ENCODE measurements around the gene FCN2.

The FCN2 gene

GRCh38 chr9:134916161-134916665 is 35.6 kb downstream of the FCN2 start:
- ChIA-PET CTCF (interaction anchor here (1.6 kb wide), 1 partner anchor 19 kb away, joined by 6 read pairs; no protein-coding TSS in a partner anchor), POLR2A (no interaction called here)
- Histone ChIP-seq H3K9me3 (ENCODE audit: control insufficient read depth, insufficient read depth, low read depth, low read length) (no peaks in the 10 kb centered on the region; the same call in 1 of the 2 replicates), H3K4me1 (ENCODE audit: control insufficient read depth, insufficient read depth, low read length) (no peaks in the 10 kb centered on the region), H3K27ac (ENCODE audit: extremely low read depth, low read depth, low read length) (no peak overlapping the region), H3K36me3 (ENCODE audit: control insufficient read depth in 2 of 2, insufficient read depth in 1 of 2, low read length in 2 of 2) (no peaks in the 10 kb centered on the region), H3K4me3 (ENCODE audit: low read depth, low read length) (no peak overlapping the region)
- TF ChIP-seq, protein P1, sequence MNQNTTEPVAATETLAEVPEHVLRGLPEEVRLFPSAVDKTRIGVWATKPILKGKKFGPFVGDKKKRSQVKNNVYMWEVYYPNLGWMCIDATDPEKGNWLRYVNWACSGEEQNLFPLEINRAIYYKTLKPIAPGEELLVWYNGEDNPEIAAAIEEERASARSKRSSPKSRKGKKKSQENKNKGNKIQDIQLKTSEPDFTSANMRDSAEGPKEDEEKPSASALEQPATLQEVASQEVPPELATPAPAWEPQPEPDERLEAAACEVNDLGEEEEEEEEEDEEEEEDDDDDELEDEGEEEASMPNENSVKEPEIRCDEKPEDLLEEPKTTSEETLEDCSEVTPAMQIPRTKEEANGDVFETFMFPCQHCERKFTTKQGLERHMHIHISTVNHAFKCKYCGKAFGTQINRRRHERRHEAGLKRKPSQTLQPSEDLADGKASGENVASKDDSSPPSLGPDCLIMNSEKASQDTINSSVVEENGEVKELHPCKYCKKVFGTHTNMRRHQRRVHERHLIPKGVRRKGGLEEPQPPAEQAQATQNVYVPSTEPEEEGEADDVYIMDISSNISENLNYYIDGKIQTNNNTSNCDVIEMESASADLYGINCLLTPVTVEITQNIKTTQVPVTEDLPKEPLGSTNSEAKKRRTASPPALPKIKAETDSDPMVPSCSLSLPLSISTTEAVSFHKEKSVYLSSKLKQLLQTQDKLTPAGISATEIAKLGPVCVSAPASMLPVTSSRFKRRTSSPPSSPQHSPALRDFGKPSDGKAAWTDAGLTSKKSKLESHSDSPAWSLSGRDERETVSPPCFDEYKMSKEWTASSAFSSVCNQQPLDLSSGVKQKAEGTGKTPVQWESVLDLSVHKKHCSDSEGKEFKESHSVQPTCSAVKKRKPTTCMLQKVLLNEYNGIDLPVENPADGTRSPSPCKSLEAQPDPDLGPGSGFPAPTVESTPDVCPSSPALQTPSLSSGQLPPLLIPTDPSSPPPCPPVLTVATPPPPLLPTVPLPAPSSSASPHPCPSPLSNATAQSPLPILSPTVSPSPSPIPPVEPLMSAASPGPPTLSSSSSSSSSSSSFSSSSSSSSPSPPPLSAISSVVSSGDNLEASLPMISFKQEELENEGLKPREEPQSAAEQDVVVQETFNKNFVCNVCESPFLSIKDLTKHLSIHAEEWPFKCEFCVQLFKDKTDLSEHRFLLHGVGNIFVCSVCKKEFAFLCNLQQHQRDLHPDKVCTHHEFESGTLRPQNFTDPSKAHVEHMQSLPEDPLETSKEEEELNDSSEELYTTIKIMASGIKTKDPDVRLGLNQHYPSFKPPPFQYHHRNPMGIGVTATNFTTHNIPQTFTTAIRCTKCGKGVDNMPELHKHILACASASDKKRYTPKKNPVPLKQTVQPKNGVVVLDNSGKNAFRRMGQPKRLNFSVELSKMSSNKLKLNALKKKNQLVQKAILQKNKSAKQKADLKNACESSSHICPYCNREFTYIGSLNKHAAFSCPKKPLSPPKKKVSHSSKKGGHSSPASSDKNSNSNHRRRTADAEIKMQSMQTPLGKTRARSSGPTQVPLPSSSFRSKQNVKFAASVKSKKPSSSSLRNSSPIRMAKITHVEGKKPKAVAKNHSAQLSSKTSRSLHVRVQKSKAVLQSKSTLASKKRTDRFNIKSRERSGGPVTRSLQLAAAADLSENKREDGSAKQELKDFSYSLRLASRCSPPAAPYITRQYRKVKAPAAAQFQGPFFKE (tag by site-specific recombination; IDR thresholded peaks at IDR 0.05; ENCODE audit: borderline replicate concordance) = no peak
- TF ChIP-seq ZBTB10 (tag by site-specific recombination; IDR thresholded peaks at IDR 0.05) (no peak), ZSCAN18 (tag by site-specific recombination; IDR thresholded peaks at IDR 0.05) (no peak), ZNF211 (tag by site-specific recombination; IDR thresholded peaks at IDR 0.05; ENCODE audit: low read depth) (no peak), ZNF664 (tag by site-specific recombination; IDR thresholded peaks at IDR 0.05) (no peak), BCL11A (tag by site-specific recombination; IDR thresholded peaks at IDR 0.05; ENCODE audit: low read depth) (no peak), ZNF16 (tag by site-specific recombination; IDR thresholded peaks at IDR 0.05; ENCODE audit: low read depth) (no peak), ZNF747 (tag by site-specific recombination; IDR thresholded peaks at IDR 0.05) (no peak), ZNF518A (tag by site-specific recombination; conservative IDR thresholded peaks at IDR 0.05; ENCODE audit: low read depth) (no peak), ZNF10 (tag by site-specific recombination; IDR thresholded peaks at IDR 0.05) (no peak), ZNF544 (tag by site-specific recombination; IDR thresholded peaks at IDR 0.05) (no peak), KLF1 (tag by site-specific recombination; IDR thresholded peaks at IDR 0.05) (no peak), ZNF768 (tag by site-specific recombination; IDR thresholded peaks at IDR 0.05) (no peak), ZFP41 (tag by site-specific recombination; IDR thresholded peaks at IDR 0.05; ENCODE audit: borderline replicate concordance) (no peak), ZSCAN16 (tag by site-specific recombination; IDR thresholded peaks at IDR 0.05) (no peak)
- TF ChIP-seq, protein P2, sequence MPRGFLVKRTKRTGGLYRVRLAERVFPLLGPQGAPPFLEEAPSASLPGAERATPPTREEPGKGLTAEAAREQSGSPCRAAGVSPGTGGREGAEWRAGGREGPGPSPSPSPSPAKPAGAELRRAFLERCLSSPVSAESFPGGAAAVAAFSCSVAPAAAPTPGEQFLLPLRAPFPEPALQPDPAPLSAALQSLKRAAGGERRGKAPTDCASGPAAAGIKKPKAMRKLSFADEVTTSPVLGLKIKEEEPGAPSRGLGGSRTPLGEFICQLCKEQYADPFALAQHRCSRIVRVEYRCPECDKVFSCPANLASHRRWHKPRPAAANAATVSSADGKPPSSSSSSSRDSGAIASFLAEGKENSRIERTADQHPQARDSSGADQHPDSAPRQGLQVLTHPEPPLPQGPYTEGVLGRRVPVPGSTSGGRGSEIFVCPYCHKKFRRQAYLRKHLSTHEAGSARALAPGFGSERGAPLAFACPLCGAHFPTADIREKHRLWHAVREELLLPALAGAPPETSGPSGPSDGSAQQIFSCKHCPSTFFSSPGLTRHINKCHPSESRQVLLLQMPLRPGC (tag by site-specific recombination; IDR thresholded peaks at IDR 0.05) = no peak
- TF ChIP-seq, protein P3, sequence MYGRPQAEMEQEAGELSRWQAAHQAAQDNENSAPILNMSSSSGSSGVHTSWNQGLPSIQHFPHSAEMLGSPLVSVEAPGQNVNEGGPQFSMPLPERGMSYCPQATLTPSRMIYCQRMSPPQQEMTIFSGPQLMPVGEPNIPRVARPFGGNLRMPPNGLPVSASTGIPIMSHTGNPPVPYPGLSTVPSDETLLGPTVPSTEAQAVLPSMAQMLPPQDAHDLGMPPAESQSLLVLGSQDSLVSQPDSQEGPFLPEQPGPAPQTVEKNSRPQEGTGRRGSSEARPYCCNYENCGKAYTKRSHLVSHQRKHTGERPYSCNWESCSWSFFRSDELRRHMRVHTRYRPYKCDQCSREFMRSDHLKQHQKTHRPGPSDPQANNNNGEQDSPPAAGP (tag by site-specific recombination; IDR thresholded peaks at IDR 0.05) = no peak

Data from HEK293 (cell line).